H9 (cell line): ENCODE data around the gene ERO1A. TPM values are rescaled to one million over a fixed set of nuclear protein-coding genes. Genes with fewer than 3 reads are reported as not detected.
A peak's percentile ranks its signal among the peaks of the same experiment; 100 is the strongest.

Experiments used
- DNase-seq: peaks from one replicate; pipeline ENCODE4 v3.0.0-alpha.2; 2017
- H2AFZ ChIP-seq: one replicate; pipeline ENCODE4 v1.6.1; 2013; ENCODE audit warnings: mild to moderate bottlenecking, low read length, control low read depth, moderate library complexity
- H2AK5ac ChIP-seq: 2 replicates; pipeline ENCODE4 v1.6.1; 2013; ENCODE audit warnings: low read length, control low read depth, mixed read lengths; ENCODE audit not compliant: insufficient read length
- H2BK120ac ChIP-seq: one replicate; pipeline ENCODE4 v1.6.1; 2013; ENCODE audit warnings: low read depth, mild to moderate bottlenecking, low read length, control low read depth, inconsistent platforms; ENCODE audit not compliant: poor library complexity, severe bottlenecking
- H2BK12ac ChIP-seq: 2 replicates; pipeline ENCODE4 v1.6.1; 2013; ENCODE audit warnings: low read length, control low read depth, mixed read lengths, low read depth; ENCODE audit not compliant: insufficient read length
- H2BK15ac ChIP-seq: 2 replicates; pipeline ENCODE4 v1.6.1; 2013; ENCODE audit warnings: low read depth, low read length, control low read depth
- H2BK20ac ChIP-seq: one replicate; pipeline ENCODE4 v1.6.1; 2013; ENCODE audit warnings: low read depth, mild to moderate bottlenecking, low read length, control low read depth, inconsistent platforms; ENCODE audit not compliant: poor library complexity, severe bottlenecking
- H2BK5ac ChIP-seq: 2 replicates; pipeline ENCODE4 v1.6.1; 2013; ENCODE audit warnings: low read length, control low read depth, mixed read lengths; ENCODE audit not compliant: insufficient read length
- H3K14ac ChIP-seq: 2 replicates; pipeline ENCODE4 v1.6.1; 2013; ENCODE audit warnings: low read length, control low read depth; ENCODE audit not compliant: insufficient read depth
- H3K18ac ChIP-seq: 2 replicates; pipeline ENCODE4 v1.6.1; 2013; ENCODE audit warnings: low read depth, mild to moderate bottlenecking, mixed read lengths, low read length, control low read depth; ENCODE audit not compliant: insufficient read length
- H3K23ac ChIP-seq: 2 replicates; pipeline ENCODE4 v1.6.1; 2013; ENCODE audit warnings: low read length, control low read depth, mixed read lengths, low read depth; ENCODE audit not compliant: insufficient read length
- H3K23me2 ChIP-seq: 2 replicates; pipeline ENCODE4 v1.6.1; 2013; ENCODE audit warnings: low read depth, mild to moderate bottlenecking, mixed read lengths, low read length, control low read depth; ENCODE audit not compliant: insufficient read length, poor library complexity, severe bottlenecking
- H3K27ac ChIP-seq: 2 replicates; pipeline ENCODE4 v1.5.1; 2013; ENCODE audit warnings: low read length, control low read depth, mixed read lengths, low read depth; ENCODE audit not compliant: insufficient read length
- H3K27me3 ChIP-seq: 2 replicates; pipeline ENCODE4 v1.6.1; 2013; ENCODE audit warnings: low read length, control low read depth, inconsistent platforms; ENCODE audit not compliant: insufficient read depth
- H3K4ac ChIP-seq: 2 replicates; pipeline ENCODE4 v1.6.1; 2013; ENCODE audit warnings: low read depth, mild to moderate bottlenecking, control low read depth, inconsistent platforms, low read length, moderate library complexity
- H3K4me1 ChIP-seq: 2 replicates; pipeline ENCODE4 v1.6.1; 2013; ENCODE audit warnings: low read length, control low read depth, inconsistent platforms; ENCODE audit not compliant: insufficient read depth
- H3K4me2 ChIP-seq: 2 replicates; pipeline ENCODE4 v1.6.1; 2013; ENCODE audit warnings: low read length, control low read depth, mixed read lengths; ENCODE audit not compliant: insufficient read length, insufficient read depth
- H3K56ac ChIP-seq: 2 replicates; pipeline ENCODE4 v1.6.1; 2013; ENCODE audit warnings: low read depth, mild to moderate bottlenecking, mixed read lengths, low read length, control low read depth; ENCODE audit not compliant: insufficient read length
- H3K79me1 ChIP-seq: 2 replicates; pipeline ENCODE4 v1.6.1; 2013; ENCODE audit warnings: low read depth, mild to moderate bottlenecking, moderate library complexity, low read length, control low read depth, inconsistent platforms; ENCODE audit not compliant: insufficient read depth, poor library complexity, severe bottlenecking
- H3K79me2 ChIP-seq: 2 replicates; pipeline ENCODE4 v1.6.1; 2013; ENCODE audit warnings: low read length, control low read depth, inconsistent platforms; ENCODE audit not compliant: insufficient read depth
- H3K9ac ChIP-seq: 2 replicates; pipeline ENCODE4 v1.6.1; 2013; ENCODE audit warnings: low read length, control low read depth, mixed read lengths; ENCODE audit not compliant: insufficient read length; ENCODE audit errors: extremely low read depth
- H3K9me3 ChIP-seq: one replicate; pipeline ENCODE4 v1.6.1; 2013; ENCODE audit warnings: low read depth, low read length, inconsistent platforms; ENCODE audit not compliant: control insufficient read depth
- H3T11ph ChIP-seq: one replicate; pipeline ENCODE4 v1.6.1; 2013; ENCODE audit warnings: mild to moderate bottlenecking, low read length, control low read depth, inconsistent platforms
- H4K20me1 ChIP-seq: one replicate; pipeline ENCODE4 v1.6.1; 2013; ENCODE audit not compliant: control insufficient read depth, insufficient read length, insufficient read depth
- H4K5ac ChIP-seq: 2 replicates; pipeline ENCODE4 v1.6.1; 2013; ENCODE audit warnings: low read depth, mild to moderate bottlenecking, mixed read lengths, low read length, control low read depth; ENCODE audit not compliant: insufficient read length
- H4K8ac ChIP-seq: replicated peaks from 2 replicates; pipeline ENCODE4 v1.6.1; 2013; ENCODE audit warnings: low read length, control low read depth, mixed read lengths, low read depth; ENCODE audit not compliant: insufficient read length
- H4K91ac ChIP-seq: 2 replicates; pipeline ENCODE4 v1.6.1; 2013; ENCODE audit warnings: low read depth, mild to moderate bottlenecking, moderate library complexity, mixed read lengths, low read length, control low read depth; ENCODE audit not compliant: insufficient read length
- H3K27ac Mint-ChIP-seq, 3 experiments: 2 replicates in 2 of 3; 3 replicates in 1 of 3; pipeline ENCODE4 v1.8.0; 2020 to 2021; ENCODE audit warnings: mixed read lengths in 3 of 3, mild to moderate bottlenecking in 1 of 3, moderate library complexity in 1 of 3
- H3K27me3 Mint-ChIP-seq: 2 replicates; pipeline ENCODE4 v1.8.0; 2021; ENCODE audit warnings: low read depth, mild to moderate bottlenecking, moderate library complexity, mixed read lengths
- H3K36me3 Mint-ChIP-seq, 3 experiments: 2 replicates in 2 of 3; 3 replicates in 1 of 3; pipeline ENCODE4 v1.8.0; 2020 to 2021; ENCODE audit warnings: low read depth in 3 of 3, mixed read lengths in 3 of 3; ENCODE audit not compliant: insufficient read depth in 1 of 3
- H3K4me1 Mint-ChIP-seq, 2 experiments: 2 replicates each; pipeline ENCODE4 v1.8.0; 2020; ENCODE audit warnings: mixed read lengths in 2 of 2
- H3K4me3 Mint-ChIP-seq, 2 experiments: 2 replicates in 1 of 2; 3 replicates in 1 of 2; pipeline ENCODE4 v1.8.0; 2020 to 2021; ENCODE audit warnings: mild to moderate bottlenecking in 2 of 2, mixed read lengths in 2 of 2, moderate library complexity in 1 of 2
- H3K9me3 Mint-ChIP-seq, 2 experiments: 2 replicates in 1 of 2; 3 replicates in 1 of 2; pipeline ENCODE4 v1.8.0; 2020; ENCODE audit warnings: mild to moderate bottlenecking in 2 of 2, mixed read lengths in 2 of 2, moderate library complexity in 1 of 2
- WGBS: extraction: QIAGEN DNeasy Blood & Tissue Kit; methylation state at CpG from one replicate; pipeline ENCODE4 v1.1.7; 2013; ENCODE audit warnings: missing lambda C conversion rate, low lambda C conversion rate, mixed read lengths; ENCODE audit not compliant: insufficient read length; ENCODE audit errors: extremely low coverage; 5-methylcytosine and 5-hydroxymethylcytosine counted together
- total RNA-seq: library from RNA; stranded (reverse); gene quantifications from 2 replicates; pipeline ENCODE4 v1.2.1, GENCODE V29; 2021
- TF ChIP-seq, protein P1 (sequence below): fragments of 200-600 bp; sonication (generic); conservative IDR thresholded peaks from 3 replicates; pipeline ENCODE4 v1.8.0; 2021; ENCODE audit warnings: antibody characterized with exemption, mild to moderate bottlenecking

ERO1A gene
- total RNA-seq, 1 experiment from 2014 or later, result 37.1 TPM

DNA sequence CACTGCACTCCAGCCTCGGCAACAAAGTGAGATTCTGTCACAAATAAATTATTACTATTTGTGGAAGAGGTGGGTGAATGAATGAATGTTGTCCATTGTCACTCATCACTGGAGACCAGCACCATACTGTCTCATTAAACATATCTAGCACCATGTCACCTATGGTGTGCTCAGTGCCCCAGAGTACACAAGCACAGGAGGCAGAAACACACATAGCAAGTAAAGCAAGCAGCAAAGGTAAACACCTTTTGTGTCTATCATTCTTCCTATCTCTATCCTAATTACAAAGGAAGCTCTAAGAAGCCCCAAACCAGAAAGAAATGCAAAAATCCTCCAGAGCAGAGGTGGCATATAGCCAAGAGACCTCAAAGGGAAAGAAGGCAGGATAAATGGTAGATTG is 9.2 kb downstream of the ERO1A start:
- H3K4me1 ChIP-seq, result peaks cover 2% of the 10 kb centered on the region; the same call in 1 of the 2 replicates
- no peaks in the 10 kb centered on the region for H3K9me3 Mint-ChIP-seq
- no peak overlapping the region for H2BK5ac ChIP-seq
- 0 out of 7 replicates have a peak overlapping the region, but pooled peaks of 1 of the 3 experiments have one; percentile 10 for H3K27ac Mint-ChIP-seq
- no peak overlapping the region for H2BK20ac ChIP-seq
- no peak overlapping the region for H3K4ac ChIP-seq
- no peak overlapping the region for H3K4me3 Mint-ChIP-seq
- H3K23ac ChIP-seq, result no peak overlapping the region
- no peak overlapping the region for H2AK5ac ChIP-seq
- H3K27ac ChIP-seq, result no peak overlapping the region
- no peak overlapping the region for H3K14ac ChIP-seq
- H2AFZ ChIP-seq, result no peak overlapping the region
- no peaks in the 10 kb centered on the region for H3K23me2 ChIP-seq
- H3K27me3 ChIP-seq, result no peaks in the 10 kb centered on the region
- H3K79me1 ChIP-seq, result no peaks in the 10 kb centered on the region
- H4K91ac ChIP-seq, result no peak overlapping the region
- no CpG with 5 or more reads among the region's 1 CpG for WGBS
- H3K4me2 ChIP-seq, result no peak overlapping the region
- no peak overlapping the region for H2BK15ac ChIP-seq
- no peaks in the 10 kb centered on the region for H3K9me3 ChIP-seq
- H2BK120ac ChIP-seq, result no peak overlapping the region
- H3K56ac ChIP-seq, result no peak overlapping the region
- H4K8ac ChIP-seq, result no peak overlapping the region
- no peaks in the 10 kb centered on the region for H3K27me3 Mint-ChIP-seq
- H4K5ac ChIP-seq, result no peak overlapping the region
- peaks cover 20 to 22% of the 10 kb centered on the region in 2 experiments for H3K4me1 Mint-ChIP-seq
- H3K9ac ChIP-seq, result no peak overlapping the region
- no peaks in the 10 kb centered on the region for H4K20me1 ChIP-seq
- no peak overlapping the region for H3K18ac ChIP-seq
- no peaks in the 10 kb centered on the region; a peak in 1 of 7 replicates for H3K36me3 Mint-ChIP-seq
- DNase-seq, result no peak
- TF ChIP-seq, protein P1, sequence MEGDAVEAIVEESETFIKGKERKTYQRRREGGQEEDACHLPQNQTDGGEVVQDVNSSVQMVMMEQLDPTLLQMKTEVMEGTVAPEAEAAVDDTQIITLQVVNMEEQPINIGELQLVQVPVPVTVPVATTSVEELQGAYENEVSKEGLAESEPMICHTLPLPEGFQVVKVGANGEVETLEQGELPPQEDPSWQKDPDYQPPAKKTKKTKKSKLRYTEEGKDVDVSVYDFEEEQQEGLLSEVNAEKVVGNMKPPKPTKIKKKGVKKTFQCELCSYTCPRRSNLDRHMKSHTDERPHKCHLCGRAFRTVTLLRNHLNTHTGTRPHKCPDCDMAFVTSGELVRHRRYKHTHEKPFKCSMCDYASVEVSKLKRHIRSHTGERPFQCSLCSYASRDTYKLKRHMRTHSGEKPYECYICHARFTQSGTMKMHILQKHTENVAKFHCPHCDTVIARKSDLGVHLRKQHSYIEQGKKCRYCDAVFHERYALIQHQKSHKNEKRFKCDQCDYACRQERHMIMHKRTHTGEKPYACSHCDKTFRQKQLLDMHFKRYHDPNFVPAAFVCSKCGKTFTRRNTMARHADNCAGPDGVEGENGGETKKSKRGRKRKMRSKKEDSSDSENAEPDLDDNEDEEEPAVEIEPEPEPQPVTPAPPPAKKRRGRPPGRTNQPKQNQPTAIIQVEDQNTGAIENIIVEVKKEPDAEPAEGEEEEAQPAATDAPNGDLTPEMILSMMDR, result no peak
- no peaks in the 10 kb centered on the region; the same call in 1 of the 2 replicates for H3K79me2 ChIP-seq
- no peak overlapping the region for H3T11ph ChIP-seq
- no peak overlapping the region for H2BK12ac ChIP-seq
